GM12801 (cell line): ENCODE measurements around the gene SPHK1.

Source experiments
- TF ChIP-seq, protein P1 (sequence below): IDR thresholded peaks from one replicate; pipeline ENCODE4 v1.5.1; 2011; ENCODE audit warnings: control low read depth; ENCODE audit not compliant: insufficient read length; ENCODE audit errors: extremely low read depth

SPHK1 gene

DNA sequence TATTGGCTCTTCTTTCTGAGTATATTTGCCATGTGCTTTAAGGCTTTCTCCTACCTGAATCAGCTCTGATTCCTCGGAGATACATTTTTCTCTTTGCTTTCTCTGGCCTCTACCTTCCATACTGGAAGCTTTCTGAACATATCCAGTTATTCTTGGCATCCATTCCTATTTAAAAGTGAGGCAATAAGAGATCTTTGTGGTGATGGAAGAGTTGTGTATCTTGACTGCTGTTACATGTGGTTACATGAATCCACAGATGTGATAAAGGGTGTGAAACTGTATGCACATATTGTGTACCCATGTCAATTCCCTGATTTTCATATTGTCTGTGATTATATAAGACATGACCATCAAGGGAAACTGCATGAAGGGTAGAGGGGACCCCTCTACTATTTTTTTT is 44.1 kb downstream of the SPHK1 start:
- TF ChIP-seq, protein P1, sequence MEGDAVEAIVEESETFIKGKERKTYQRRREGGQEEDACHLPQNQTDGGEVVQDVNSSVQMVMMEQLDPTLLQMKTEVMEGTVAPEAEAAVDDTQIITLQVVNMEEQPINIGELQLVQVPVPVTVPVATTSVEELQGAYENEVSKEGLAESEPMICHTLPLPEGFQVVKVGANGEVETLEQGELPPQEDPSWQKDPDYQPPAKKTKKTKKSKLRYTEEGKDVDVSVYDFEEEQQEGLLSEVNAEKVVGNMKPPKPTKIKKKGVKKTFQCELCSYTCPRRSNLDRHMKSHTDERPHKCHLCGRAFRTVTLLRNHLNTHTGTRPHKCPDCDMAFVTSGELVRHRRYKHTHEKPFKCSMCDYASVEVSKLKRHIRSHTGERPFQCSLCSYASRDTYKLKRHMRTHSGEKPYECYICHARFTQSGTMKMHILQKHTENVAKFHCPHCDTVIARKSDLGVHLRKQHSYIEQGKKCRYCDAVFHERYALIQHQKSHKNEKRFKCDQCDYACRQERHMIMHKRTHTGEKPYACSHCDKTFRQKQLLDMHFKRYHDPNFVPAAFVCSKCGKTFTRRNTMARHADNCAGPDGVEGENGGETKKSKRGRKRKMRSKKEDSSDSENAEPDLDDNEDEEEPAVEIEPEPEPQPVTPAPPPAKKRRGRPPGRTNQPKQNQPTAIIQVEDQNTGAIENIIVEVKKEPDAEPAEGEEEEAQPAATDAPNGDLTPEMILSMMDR: no peak

DNA sequence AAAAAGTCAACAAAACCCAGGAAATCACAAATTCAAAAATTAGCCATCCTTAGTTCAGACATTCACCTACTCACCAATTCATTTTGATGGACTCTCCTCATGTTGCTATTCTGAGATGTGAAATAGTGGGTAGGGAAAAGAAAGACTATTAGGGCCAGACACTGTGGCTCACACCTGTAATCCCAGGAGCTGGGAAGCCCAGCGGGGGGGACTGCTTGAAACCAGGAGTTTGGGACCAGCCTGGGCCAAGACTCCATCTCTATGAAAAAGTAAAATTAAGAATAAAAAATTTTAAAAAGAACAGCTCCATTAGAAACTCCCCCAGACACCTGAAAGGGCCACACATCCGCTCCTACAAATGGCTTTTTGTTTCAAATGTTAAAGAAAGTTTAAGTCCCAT is 47.1 kb downstream of the SPHK1 start:
- TF ChIP-seq, protein P1: no peak

DNA sequence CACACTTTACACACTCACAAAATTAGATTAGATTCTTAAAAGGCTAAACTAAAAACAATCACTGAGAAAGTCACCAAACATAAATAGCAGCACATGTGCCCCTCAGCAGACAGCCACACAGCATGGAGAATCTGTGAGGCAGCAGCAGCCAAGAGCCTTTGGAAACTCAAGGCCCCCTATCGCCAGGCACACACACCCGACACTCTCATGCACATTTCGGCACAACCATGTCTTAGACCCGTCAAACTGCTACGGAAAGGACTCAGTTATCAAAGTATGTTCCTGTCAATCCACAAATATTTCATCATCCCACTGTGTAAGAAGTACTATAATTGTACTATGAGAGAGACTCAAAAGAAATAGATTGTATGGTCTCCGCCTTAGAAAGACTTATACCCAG is 47.6 kb downstream of the SPHK1 start:
- TF ChIP-seq, protein P1: no peak

DNA sequence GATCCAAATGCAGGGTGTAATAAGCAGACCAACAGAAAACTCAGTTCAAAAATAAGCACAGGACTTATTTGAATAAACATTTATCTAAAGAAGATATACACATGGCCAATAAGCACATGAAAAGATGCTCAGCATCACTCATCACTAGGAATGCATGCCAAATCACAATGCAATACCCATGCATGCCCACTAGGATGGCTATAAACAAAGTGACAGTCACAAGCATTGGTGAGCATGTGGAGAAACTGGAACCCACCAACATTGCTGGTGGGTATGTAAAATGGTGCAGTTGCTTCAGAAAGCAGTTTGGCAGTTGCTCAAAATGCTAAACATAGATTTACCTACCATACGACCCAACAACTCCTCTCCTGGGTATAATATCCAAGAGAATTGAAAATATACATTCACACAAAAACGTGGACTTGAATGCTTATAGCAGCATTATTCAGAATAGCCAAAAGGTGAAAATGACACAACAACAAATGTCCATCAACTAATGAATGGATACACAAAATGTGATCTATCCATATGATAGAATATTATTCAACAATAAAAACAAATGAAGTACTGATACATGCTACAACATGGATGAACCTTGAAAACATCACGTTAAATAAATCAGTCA is 48.4 kb downstream of the SPHK1 start:
- TF ChIP-seq, protein P1: no peak

DNA sequence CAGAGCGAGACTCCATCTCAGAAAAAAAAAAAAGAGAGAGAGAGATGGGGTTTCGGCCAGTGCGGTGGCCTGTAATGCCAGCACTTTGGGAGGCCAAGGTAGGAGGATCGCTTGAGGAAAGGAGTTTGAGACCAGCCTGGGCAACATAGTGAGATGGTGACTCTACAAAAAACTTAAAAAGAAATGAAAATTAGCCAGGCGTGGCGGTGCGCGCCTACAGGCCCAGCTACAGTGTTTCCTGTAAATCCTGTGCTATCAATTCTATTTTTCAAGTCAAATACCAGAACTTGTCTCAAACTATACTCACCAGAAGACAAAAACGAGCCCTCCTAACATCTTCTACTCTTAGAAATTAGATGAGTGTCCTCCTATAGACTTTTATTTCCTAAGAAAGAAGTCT is 49.3 kb downstream of the SPHK1 start:
- TF ChIP-seq, protein P1: no peak

DNA sequence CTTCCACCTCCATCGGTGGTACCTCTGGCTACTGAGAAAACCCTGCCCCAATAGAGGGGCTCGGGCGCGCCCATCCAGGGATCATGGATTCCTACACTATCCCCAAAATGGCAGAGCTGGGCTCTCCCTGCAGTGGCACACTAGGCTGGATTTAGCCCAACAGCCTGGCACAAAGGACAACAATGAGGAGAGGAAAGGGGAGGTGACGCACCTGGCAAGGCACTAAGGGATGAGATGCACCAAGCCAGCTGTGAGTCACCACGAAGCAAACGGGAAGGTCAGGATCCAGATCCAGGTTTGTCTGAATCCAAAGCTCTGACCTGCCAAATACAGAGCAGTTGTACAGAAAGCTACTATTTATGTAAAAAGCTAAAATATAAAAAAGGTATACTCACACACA is 50.5 kb downstream of the SPHK1 start:
- TF ChIP-seq, protein P1: no peak

DNA sequence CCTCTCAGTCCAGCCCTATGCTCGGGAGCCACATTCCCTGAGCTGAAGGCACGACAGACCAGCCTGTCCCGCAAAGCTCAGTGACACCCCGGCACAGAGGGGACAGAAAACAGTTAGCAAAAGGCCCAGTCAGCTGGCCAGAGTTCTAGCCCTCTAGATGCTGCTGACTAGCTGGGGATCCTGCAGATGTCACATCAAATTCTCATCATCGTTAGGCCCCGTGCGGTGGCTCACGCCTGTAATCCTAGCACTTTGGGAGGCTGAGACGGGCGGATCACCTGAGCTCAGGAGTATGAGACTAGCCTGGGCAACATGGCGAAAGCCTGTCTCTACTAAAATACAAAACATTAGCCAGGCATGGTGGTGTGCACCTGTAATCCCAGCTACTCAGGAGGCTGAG is 51.3 kb downstream of the SPHK1 start:
- TF ChIP-seq, protein P1: no peak
